Skin of body (tissue), 2 donors: ENCODE data around the gene SOX21. TPM values are rescaled to one million over a fixed set of nuclear protein-coding genes. Genes with fewer than 3 reads are reported as not detected.
"Not testable (repeated sequence)": the region's sequence is repeated elsewhere in the genome, so short reads cannot be mapped to it uniquely, and the experiment has no call there.

ENCODE experiments used
- DNase-seq: peaks from one replicate; lab custom pipeline; 2025; lab: John Stamatoyannopoulos, UW
- total RNA-seq: library from RNA; depleted of rRNA; stranded (reverse); fragments of >200 nt; gene quantifications from one replicate; pipeline ENCODE4 v1.2.3, GENCODE V29; 2014

Gene SOX21
- total RNA-seq, result 5.1 TPM

DNA sequence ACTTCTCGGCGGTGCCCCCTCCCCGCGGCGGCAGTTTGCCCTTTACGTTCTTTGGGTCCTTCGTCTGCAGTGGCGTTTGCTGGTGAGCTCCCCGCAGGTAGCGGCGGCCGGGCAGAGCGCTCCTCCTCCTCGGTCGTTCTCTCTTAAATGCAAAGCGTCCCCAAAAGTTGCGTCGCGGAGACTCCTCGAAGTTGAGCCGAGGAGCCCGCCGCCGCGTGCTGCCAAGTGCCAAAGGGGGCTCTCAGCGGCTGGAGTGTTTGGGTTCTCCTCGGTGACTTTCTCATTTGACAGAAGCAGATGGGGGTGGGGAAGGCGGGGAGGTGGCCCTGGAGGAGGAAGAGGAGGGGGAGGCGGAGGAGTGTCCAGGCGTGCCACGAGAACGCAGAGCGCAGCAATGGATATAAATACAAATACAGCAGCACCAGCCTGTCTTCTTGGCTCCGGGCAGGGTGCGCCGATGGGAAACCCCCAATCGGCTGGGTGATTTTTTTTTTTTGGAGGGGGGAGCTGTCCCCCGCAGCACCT is at the start of gene SOX21:
TSS of gene SOX21 (minus strand) at position 259 of the 525 bp plus-strand sequence. CDS start 496 bp downstream, outside the sequence.
- DNase-seq, result no peak

DNA sequence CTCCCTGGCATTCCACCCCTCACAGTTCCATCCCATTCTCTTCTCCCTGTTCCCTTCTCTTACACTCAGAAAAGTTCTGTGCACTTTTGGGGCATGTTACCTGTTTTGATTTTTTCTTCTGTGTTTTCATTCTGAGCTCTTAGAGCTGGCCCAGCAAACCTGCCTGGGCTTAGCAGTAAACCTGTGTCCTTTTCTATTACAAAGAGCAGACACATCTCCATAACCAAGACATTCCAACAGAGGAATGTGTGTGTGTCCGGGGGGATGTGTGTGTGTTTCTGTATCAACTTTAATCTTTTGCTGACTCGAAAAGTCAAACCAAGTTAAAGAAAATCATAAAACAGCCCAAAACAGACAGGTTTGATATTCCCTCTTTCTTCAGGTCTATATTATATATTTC is 49.1 kb upstream of the SOX21 start:
- no peak for DNase-seq

DNA sequence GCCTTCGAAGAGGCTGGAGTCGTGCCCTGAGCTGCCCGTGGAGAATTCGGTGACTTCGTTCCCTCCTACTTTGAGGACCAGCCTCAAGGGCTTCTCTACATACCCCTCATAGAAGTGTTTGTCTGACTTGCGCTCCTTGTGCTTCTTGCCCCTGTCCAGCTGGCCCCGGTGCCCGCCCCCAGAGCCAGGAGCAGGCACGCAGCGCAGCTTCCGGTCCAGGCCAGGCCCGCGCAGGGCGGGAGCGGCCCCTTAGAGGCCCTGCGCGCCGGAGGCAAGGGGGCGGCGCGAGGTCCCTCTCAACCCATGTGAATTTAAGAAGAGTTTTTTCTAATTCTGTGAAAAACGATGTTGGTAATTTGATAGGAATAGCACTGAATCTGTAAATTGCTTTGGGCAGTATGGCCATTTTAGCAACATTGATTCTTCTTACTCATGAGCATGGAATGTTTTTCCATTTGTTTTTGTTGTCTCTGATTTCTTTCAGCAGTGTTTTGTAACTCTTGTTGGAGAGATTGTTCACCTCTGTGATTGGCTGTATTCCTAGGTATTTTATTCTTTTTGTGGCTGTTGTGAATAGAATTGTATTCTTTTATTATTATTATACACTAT is 46.9 kb upstream of the SOX21 start:
- DNase-seq, result no peak

DNA sequence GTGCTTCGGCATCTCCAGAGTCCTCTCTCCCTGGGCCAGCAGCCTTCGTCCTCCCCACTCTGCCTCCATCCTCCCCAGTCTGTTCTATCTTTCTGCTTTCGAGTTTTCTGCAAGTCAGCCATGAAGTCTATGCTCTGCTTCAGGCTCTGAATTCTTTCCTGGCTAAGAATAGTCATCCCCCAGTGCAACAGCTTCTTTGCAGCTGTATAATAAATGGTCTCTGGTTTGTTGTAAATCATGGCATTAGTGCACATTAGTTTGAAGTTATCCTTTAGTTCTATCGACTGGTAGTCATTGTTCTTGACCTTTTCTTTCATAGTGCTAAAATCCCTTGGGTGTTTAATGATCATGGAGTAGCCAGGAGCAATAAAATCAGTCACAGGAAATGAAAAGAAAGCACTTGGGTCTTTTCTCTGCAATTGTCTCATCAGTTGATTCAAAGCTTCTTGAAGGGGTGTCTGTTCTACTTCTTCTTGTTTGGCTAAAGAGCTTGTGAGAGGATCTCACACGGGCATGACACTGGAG is 46.2 kb upstream of the SOX21 start:
- no peak for DNase-seq

DNA sequence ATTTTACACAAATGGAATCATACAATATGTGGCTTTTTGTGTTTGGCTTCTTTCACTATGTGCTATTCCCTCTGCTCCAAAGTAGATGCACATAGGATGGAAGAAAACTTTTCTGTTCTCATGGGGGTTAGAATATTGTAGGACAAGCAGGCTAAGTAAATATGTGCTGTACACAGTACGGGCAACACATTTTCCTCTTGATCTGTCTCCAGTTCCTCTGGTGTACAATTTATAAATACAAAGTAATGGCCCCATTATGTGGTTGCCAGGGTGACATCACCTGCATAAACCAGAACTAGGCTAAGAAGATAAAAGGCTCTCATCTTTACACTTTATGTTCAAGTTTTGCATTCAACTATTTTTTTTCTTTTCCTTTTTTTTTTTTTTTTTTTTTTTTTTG is 41.0 kb upstream of the SOX21 start:
- no peak for DNase-seq

DNA sequence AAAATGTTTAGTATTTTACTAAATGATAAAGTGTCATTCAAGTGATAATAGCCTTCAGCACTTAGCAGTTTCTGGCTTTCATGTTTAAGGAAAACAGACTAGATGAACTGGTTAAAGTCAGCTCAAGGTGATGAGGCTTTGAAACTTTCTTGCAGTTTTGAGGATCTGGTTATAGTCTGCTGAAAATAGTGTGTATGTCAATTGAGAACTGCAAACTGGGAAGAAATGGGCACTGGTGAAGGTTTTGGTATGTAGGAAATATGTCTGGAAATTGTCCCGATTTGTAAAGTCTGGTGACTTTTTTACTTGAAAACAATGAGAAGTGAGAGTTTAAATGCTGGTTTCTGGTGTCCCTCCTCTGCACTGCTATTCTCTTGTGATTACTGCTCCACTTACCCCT is 36.8 kb upstream of the SOX21 start:
- no peak for DNase-seq

DNA sequence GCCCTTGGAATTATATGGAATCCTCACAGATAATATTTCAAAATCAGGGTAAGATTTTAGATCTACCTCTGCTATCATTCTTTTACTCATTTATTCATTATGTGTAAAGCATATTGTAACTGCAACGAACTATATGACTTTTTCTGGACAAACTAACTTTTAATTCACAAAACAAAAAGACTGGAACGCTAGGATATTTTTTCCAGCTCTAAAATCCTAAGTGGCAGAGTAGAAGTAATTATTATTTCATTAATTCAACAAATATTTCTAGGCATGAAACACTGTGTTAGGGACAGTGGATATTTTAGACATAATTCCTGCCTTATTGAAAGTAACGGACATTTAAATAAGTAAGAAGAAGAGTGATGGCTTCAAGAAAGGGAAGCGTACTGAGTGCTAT is 26.9 kb upstream of the SOX21 start:
- DNase-seq, result no peak

DNA sequence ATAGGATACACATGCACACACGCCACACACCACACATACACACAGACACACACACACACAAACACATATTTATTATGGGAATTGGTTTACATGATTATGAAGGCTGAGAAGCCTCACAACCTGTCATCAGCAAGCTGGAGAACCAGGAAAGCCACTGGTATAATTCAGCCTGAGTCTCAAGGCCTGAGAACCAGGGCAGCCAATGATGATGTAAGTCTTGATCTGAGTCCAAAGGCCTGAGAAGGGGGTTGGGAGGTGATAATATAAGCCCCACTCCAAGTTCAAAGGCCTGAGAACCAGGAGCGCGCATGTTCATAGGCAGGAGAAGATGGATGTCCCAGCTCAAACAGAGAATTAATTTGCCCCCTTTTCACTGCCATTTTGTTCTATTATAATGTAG is 18.7 kb upstream of the SOX21 start:
- DNase-seq, result no peak

DNA sequence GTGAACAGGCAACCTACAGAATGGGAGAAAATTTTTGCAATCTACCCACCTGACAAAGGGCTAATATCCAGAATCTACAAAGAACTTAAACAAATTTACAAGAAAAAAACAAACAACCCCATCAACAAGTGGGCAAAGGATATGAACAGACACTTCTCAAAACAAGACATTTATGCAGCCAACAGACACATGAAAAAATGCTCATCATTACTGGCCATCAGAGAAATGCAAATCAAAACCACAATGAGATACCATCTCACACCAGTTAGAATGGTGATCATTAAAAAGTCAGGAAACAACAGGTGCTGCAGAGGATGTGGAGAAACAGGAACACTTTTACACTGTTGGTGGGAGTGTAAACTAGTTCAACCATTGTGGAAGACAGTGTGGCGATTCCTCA is 17.6 kb upstream of the SOX21 start:
- not testable (repeated sequence) for DNase-seq

DNA sequence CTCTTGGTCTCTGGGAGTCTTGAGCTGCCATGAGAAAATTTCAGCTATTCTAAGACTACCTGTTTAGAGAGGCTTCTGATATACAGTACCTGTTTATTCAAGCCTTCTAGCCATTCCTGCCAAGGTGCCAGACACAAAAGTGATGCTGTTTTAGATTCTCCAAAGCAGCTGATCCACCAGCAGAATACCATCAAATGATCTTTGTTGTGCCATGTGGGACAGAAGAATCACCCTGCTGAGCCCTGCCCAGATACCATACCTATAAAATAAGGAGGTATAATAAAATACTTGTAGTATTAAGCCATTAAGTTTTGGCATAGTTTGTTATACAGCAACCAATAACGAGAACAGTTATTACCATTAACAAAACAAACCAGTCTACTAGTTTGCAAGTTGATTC is 14.1 kb upstream of the SOX21 start:
- DNase-seq, result no peak

DNA sequence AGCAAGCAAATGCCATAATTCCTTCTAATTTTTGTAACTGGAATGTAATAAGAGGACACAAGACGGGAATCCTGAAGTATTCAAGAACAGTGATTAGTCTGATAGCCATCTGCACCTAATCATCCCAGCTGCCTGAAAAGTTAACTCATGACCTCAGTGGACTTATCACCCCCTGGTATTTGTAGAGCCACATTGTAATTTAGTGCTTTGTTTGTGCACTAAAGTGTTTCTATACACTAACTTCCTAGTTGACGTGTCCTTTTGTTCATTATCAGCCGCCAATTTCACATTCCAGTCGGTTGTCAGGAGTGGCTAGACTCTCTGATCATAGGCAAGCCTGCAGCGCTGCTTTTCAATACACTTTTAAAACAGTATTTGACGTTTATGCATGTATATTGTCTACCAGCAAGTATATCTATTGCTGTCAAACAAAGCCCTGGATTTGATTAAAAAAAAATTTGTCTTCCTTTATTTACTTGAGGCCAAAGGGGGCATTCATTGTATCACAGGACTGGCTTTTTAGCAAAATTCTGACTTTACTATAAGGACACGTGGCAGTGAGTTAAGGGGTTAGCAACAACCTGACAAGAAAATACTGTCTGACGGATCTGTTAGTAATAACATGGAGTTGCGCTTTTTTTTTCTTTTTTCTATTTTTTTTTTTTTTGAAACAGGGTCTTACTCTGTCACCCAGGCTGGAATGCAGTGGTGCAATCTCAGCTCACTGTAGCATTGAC is 10.4 kb upstream of the SOX21 start:
- no peak for DNase-seq

DNA sequence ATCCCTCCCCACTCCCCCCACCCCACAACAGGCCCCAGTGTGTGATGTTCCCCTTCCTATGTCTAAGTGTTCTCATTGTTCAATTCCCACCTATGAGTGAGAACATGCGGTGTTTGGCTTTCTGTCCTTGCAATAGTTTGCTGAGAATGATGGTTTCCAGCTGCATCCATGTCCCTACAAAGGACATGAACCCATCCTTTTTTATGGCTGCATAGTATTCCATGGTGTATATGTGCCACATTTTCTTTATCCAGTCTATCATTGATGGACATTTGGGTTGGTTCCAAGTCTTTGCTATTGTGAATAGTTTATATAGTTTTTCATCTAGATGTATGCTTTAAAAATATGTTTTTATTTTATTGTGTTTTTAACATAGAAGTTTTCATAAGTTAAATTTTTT is 6.4 kb upstream of the SOX21 start:
- not testable (repeated sequence) for DNase-seq

DNA sequence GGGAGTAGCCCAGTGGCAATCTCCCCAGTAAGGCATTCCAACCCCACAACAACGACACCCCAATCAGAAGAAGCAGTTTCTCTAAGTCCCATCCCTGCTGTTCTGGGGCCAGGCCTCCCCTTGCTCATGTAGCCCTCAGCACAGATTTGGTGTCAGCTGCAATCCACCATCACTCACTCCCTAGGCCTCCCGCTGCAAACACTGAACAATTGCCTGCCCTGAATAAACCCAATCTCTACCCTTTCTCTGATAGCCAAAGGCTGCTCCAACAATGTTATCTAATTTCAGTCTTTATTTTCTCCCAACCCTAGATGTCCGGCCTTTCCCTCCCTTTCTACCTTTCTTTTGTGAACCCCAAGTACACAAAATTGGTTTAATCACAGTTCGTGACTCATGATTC is 5.6 kb upstream of the SOX21 start:
- no peak for DNase-seq

DNA sequence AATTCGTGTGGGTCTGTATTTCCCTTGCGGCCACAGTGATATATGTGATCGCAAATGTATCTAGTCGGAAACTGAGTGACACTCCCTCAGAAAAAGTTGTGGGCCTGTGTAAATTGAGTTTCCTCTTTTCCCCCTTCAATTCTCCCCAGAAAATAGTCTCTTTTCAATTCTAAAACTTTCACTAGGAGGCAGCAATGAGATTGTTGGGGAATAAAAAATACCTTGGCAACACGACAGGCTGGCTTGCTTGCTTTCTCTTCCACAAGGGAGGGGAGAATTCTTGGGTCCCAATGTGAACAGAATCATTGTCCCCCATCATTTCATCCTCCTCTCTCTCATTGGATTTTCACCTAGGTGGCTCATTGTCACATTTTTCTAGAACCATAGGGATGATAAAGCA is 3.7 kb upstream of the SOX21 start:
- DNase-seq, result no peak

DNA sequence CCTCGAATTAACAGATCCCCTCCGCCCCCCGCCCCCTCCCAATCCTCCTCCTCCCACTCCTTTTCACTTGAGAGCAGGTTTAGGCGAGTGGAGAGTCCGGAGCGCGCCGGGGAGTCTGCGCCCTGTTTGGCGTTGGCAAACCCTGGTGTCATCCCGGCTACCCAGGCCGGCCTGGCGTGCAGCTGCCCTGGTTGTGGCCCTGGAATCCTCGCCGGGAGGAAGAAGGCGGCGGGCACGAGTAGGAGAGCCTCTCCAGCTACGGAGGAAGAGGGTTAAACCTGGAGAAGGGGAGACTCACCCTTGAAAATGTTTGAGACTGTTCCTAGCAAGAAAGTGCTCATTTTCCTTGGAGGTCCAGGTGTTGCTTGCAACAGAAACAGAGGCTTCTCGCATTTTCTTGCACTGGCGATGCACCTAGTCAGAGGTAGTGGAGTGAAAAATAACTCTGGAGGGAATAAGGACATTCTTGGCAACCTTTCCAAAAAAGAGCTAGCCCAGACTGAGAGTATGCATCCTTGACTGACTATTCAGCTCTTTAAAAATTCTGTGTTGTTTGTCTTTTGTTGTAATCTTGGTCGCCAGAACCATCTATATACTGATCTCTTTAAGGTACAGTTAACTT is 1.3 kb upstream of the SOX21 start:
- DNase-seq, result no peak

DNA sequence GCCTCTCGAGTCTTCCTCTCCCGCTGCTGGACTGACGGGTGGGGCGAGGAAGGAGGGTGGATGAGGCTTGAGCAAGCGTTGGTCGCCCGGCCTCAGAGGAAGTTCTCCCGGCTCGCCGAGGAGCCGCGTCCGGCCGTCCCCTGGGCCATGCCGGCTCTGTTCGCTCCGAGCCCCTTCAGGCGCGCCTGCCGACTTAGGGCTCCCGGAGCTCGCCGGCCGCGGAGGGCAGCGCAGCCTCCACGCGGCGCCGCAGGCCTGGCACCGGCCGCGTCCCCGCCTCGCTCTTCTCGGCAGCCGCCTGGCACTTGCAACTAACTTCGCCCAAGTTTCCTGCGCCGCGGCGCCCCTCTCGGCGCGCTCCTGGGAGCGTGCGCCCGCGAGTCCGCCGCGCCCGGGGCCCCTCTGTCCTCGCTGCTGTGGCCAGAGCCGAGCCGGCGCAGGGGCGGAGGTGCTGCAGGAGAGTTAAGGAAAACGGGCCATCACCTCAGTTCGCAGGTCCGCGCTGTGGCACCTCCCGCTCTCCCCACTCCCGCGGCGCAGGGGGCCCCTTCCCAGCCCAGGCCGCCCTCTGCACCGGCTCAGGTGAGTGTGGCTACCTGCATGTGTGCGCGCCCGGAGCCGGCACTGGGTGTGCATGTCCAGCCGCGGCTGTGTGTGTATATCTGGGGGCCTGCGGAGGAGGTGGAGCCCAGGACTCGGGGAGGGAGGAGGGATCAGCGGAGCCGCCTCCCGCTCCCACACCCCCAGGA is 641 bp upstream of the SOX21 start:
- no peak for DNase-seq

DNA sequence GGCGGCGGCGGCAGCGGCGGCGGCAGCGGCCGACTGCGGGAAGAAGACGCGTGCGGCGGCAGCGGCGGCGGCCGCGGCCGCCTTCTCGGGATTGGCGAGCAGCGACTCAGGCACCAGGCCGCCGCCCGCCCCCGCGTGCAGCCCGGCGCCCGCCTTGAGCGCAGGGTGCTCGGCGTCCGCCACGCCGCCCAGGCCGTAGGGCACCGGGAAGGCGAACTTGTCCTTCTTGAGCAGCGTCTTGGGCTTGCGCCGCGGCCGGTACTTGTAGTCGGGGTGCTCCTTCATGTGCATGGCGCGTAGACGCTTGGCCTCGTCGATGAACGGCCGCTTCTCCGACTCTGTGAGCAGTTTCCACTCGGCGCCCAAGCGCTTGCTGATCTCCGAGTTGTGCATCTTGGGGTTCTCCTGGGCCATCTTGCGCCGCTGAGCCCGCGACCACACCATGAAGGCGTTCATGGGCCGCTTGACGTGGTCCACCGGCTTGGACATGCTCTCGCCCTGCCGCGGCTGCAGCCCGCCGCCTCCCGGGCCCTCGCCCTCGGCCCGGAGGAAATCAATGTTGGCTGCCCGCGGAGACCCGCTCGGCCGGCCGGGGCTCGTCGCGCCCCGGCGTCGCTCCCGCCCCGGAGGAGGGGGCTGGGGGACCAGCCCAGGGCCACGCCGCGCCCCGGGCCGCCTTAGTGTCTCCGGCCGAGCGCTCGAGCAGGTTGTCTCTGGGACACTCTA is 621 bp downstream of the SOX21 start:
- no peak for DNase-seq

DNA sequence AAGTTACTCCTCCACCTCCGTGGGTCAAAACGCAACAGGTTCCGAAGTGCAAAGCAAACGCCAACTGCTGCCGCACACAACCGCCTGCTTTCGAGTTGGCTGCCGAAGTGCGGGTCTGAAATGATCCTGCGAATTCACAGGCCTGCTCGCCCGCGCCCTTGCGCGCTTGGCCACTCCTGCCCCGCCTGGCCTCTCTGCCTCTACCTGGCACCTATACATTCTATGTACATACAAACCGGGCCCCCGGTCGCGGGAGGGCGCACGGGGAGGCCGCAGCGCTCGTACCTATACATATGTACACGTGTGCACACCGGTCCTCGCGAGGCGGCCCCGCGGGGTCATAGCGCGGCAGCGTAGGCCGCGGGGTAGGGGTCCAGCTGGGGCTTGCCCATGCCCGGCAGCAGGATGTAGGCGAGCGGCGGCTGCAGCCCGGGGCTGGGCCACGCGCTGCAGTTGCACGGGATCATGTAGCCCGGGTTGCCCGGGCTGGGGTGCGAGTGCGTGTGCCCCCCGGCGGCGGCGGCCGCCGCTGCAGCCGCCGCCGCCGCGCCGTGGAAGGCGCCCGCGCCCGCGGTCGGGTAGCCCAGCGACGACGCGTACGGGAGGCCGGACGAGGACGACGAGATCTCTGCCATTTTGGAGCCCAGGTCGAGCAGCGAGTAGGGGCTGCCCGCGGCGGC is 1.3 kb downstream of the SOX21 start:
- DNase-seq, result no peak

DNA sequence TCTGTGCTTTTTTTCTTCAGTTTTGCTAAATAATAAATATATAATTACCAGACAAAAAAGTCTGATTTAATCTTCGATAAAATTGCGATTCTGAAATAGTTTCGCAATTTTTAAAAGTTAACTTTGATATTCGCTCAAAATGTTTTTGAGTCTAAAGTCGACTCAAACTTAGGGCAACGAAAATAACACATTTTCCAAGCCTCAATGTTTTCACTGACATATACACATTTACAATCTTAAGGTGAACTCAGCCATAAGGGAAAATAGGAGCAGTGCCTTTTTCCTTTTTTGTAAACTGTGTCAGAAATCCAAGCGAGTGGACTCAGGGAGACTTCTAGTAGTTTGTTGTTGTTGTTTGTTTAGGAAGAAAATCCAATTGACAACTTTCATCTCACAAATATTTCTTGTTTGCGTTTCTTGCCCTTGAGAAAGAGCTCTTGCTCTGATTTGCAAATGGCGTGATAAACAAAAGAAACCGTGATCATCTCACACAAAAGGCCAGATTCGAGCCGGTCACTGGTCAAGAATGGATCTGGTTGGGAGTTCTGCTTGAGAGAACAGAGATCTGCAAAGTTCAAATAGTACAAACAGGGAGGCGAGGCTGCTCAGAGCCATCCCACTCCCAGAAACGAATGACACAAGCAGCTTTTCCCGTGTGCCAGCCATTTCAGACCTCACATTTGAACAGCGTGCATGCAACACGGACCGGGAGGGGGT is 2.1 kb downstream of the SOX21 start:
- DNase-seq, result peak; percentile 8
